Liver (tissue), 3 donors: ENCODE results near the gene FCGR2B.
"Not testable (repeated sequence)": the region's sequence is repeated elsewhere in the genome, so short reads cannot be mapped to it uniquely, and the experiment has no call there.

ENCODE experiments used
- CTCF ChIP-seq: fragments of 150-350 bp; IDR thresholded peaks from 2 replicates; pipeline ENCODE4 v1.5.1; 2017; ENCODE audit warnings: improper control_type of control experiment, low read depth, low read length; ENCODE audit not compliant: missing input control
- RXRA ChIP-seq, 2 donors: IDR thresholded peaks; 2 replicates each; pipeline ENCODE4 v1.6.1; 2017 to 2018; ENCODE audit warnings: antibody characterized with exemption in 2 of 2, mild to moderate bottlenecking in 1 of 2
- SP1 ChIP-seq: IDR thresholded peaks from 2 replicates; pipeline ENCODE4 v1.6.1; 2018; ENCODE audit warnings: antibody characterized with exemption, mild to moderate bottlenecking
- TF ChIP-seq, protein P1 (sequence below): IDR thresholded peaks from 2 replicates; pipeline ENCODE4 v1.6.1; 2016; ENCODE audit warnings: antibody characterized with exemption, mild to moderate bottlenecking
- donor health status: healthy.
- donor health status: healthy.

DNA sequence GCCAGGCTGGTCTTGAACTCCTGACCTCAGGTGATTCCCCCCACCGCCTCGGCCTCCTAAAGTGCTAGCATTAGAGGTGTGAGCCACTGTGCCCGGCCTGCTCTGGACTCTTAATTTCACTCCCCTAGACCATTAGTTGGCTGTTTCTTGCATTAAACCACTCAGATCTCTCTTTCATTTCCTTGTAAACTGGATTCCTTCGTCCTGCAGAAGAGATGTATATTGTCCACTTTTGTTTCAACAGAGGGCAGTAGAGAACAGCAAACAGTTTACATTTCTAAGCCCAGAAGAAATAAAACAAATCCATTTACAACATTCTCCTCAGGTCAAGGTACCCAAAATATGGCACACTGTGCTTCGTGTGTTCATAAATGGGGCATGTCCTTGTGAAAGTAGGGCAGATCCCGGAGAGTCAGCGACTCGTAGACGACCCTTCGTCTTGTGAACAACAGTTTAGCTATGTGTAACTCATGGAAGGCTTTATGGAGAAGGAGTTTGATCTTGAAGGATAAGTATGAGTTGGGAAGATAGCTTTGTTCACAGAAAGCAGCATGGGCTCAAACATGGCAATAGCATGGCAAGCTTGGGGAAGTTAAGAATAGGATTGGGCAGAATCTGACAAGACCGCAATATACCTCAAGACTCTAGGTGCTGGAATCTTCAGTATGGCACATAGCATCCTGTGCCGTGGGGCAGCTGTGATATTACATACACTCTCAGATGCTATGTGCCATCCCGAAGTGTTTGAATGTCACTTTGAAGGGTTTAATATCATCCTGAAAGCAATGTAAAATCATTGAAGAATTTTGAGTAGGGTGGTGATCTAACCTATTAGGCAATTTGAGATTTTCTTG is 15.2 kb upstream of the FCGR2B start:
- peak; percentile 43 for TF ChIP-seq CTCF
- TF ChIP-seq, protein P1, sequence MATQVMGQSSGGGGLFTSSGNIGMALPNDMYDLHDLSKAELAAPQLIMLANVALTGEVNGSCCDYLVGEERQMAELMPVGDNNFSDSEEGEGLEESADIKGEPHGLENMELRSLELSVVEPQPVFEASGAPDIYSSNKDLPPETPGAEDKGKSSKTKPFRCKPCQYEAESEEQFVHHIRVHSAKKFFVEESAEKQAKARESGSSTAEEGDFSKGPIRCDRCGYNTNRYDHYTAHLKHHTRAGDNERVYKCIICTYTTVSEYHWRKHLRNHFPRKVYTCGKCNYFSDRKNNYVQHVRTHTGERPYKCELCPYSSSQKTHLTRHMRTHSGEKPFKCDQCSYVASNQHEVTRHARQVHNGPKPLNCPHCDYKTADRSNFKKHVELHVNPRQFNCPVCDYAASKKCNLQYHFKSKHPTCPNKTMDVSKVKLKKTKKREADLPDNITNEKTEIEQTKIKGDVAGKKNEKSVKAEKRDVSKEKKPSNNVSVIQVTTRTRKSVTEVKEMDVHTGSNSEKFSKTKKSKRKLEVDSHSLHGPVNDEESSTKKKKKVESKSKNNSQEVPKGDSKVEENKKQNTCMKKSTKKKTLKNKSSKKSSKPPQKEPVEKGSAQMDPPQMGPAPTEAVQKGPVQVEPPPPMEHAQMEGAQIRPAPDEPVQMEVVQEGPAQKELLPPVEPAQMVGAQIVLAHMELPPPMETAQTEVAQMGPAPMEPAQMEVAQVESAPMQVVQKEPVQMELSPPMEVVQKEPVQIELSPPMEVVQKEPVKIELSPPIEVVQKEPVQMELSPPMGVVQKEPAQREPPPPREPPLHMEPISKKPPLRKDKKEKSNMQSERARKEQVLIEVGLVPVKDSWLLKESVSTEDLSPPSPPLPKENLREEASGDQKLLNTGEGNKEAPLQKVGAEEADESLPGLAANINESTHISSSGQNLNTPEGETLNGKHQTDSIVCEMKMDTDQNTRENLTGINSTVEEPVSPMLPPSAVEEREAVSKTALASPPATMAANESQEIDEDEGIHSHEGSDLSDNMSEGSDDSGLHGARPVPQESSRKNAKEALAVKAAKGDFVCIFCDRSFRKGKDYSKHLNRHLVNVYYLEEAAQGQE = not testable (repeated sequence)
- not testable (repeated sequence) for TF ChIP-seq RXRA (IDR thresholded peaks at IDR 0.05); SP1
